Stomach (tissue), 4 donors: Measurements from ENCODE around the gene TSPAN7.

Experiments
- EP300 ChIP-seq: sonication (generic); formaldehyde crosslinking; IDR thresholded peaks from one replicate; pipeline ENCODE4 v1.6.1; 2017; ENCODE audit warnings: antibody characterized with exemption
- POLR2A ChIP-seq, 4 donors: fragments of 450-650 bp; IDR thresholded peaks; one replicate each; pipeline ENCODE4 v1.6.1; 2016; ENCODE audit warnings: antibody characterized with exemption in 4 of 4, control low read depth in 2 of 4, mild to moderate bottlenecking in 1 of 4, moderate library complexity in 1 of 4
- POLR2AphosphoS5 ChIP-seq, 3 donors: sonication (generic); formaldehyde crosslinking; IDR thresholded peaks; one replicate each; pipeline ENCODE4 v1.6.1; 2016; ENCODE audit warnings: antibody characterized with exemption in 3 of 3
- TF ChIP-seq, protein P1 (sequence below), 7 experiments: fragments of 450-650 bp in 4 of 7; fragments of 200-600 bp in 3 of 7; sonication (generic) in 3 of 7; IDR thresholded peaks; one replicate each; pipeline ENCODE4 v1.5.1; 2016 to 2019; ENCODE audit warnings: antibody characterized with exemption in 7 of 7, control low read depth in 2 of 7, mild to moderate bottlenecking in 1 of 7

DNA sequence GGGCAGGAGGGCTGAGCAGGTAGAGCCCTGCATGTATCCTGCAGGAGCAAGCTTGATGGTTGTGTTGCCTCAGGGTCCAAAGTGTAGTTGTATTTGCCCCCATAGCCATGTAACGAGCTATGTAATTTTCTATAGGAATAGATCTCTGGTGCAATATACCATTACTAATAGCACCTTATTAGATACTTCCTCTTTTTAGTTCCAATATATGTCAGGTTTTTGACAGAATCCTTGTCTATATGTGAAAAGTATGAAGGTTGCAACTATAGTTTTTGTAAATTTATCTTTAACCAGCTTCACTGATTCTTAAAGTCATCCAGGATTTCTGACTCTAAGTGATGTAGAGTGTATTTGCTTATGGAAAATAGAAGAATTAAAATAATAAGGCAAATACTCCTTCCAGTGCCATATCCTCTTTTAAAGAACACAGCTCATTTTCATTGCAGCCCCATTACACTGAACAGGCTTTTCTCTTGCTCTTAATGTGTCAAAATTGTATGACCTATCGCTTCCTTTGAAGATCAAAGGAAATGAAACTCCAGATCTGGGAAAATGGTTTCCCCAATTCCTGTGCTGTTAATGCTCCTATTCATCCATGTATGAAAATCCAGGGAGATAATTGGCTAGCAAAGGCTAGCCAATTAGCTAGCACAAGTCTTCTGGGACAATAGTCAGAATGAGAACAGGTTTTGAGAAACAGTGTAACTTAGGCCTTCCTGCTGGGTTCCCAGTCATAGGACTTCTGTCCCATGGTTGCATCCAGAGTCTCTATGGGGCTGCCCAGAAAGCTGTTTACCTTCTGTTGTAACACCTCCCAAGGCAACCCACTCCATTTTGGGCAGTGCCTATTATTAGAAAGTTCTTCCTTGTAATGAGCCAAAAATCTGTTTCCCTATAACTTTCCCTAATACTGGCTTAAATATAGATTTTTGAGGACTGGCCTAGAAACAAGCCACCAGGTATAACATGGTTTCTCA is 90.6 kb downstream of the TSPAN7 start:
- TF ChIP-seq, protein P1, sequence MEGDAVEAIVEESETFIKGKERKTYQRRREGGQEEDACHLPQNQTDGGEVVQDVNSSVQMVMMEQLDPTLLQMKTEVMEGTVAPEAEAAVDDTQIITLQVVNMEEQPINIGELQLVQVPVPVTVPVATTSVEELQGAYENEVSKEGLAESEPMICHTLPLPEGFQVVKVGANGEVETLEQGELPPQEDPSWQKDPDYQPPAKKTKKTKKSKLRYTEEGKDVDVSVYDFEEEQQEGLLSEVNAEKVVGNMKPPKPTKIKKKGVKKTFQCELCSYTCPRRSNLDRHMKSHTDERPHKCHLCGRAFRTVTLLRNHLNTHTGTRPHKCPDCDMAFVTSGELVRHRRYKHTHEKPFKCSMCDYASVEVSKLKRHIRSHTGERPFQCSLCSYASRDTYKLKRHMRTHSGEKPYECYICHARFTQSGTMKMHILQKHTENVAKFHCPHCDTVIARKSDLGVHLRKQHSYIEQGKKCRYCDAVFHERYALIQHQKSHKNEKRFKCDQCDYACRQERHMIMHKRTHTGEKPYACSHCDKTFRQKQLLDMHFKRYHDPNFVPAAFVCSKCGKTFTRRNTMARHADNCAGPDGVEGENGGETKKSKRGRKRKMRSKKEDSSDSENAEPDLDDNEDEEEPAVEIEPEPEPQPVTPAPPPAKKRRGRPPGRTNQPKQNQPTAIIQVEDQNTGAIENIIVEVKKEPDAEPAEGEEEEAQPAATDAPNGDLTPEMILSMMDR (IDR thresholded peaks at IDR 0.05) = no peak
- TF ChIP-seq POLR2A (IDR thresholded peaks at IDR 0.05) (no peak), POLR2AphosphoS5 (IDR thresholded peaks at IDR 0.05) (no peak), EP300 (no peak)
